Transverse colon (tissue), 4 donors: ENCODE results near the gene CDH22. TPM values are rescaled to one million over a fixed set of nuclear protein-coding genes. Genes with fewer than 3 reads are reported as not detected.

Source experiments
- DNase-seq: peaks from one replicate; pipeline ENCODE4 v3.0.0-alpha.2; 2019
- H3K27ac ChIP-seq, 4 donors: fragments of 200-600 bp; sonication (generic); 2 replicates each; pipeline ENCODE4 v1.5.1; 2016 to 2018; ENCODE audit warnings: inconsistent platforms in 4 of 4
- H3K27me3 ChIP-seq: fragments of 200-600 bp; sonication (generic); 2 replicates; pipeline ENCODE4 v1.5.1; 2017; ENCODE audit warnings: inconsistent platforms
- H3K36me3 ChIP-seq, 4 donors: fragments of 200-600 bp; sonication (generic); 2 replicates each; pipeline ENCODE4 v1.5.1; 2017 to 2019; ENCODE audit warnings: inconsistent platforms in 4 of 4
- H3K4me1 ChIP-seq, 4 donors: fragments of 200-600 bp; sonication (generic); 2 replicates each; pipeline ENCODE4 v1.5.1; 2017 to 2020; ENCODE audit warnings: inconsistent platforms in 4 of 4
- H3K4me3 ChIP-seq, 4 donors: fragments of 200-600 bp; sonication (generic); 1 replicate in 1 of 4; 2 replicates in 3 of 4; pipeline versions ENCODE4 v1.5.1 to v1.6.1; 2017 to 2019; ENCODE audit warnings: inconsistent platforms in 4 of 4
- H3K9me3 ChIP-seq, 2 donors: fragments of 200-600 bp; sonication (generic); 2 replicates each; pipeline ENCODE4 v1.5.1; 2017 to 2019; ENCODE audit warnings: inconsistent platforms in 2 of 2
- EP300 ChIP-seq: sonication (generic); formaldehyde crosslinking; IDR thresholded peaks from one replicate; pipeline ENCODE4 v1.6.1; 2017; ENCODE audit warnings: antibody characterized with exemption, low read depth
- POLR2A ChIP-seq: fragments of 450-650 bp; IDR thresholded peaks from one replicate; pipeline ENCODE4 v1.6.1; 2016; ENCODE audit warnings: antibody characterized with exemption, mild to moderate bottlenecking, moderate library complexity
- POLR2AphosphoS5 ChIP-seq, 3 donors: sonication (generic); formaldehyde crosslinking; IDR thresholded peaks; one replicate each; pipeline ENCODE4 v1.6.1; 2016; ENCODE audit warnings: antibody characterized with exemption in 3 of 3
- WGBS, 2 donors: methylation state at CpG; one replicate each; pipeline ENCODE4 v1.1.5; 2018; ENCODE audit warnings: low coverage in 1 of 2; 5-methylcytosine and 5-hydroxymethylcytosine counted together
- in situ Hi-C, 4 donors: fragments of 200-750 bp; cut with MboI; loops; one replicate each; pipeline versions ENCODE4 v1.15.0 to v1.15.1; 2017; ENCODE audit warnings: low sequenced_read_pairs in 3 of 4, low pct_ligation_motif_present in 1 of 4, low pct_unique_long_range_greater_than_20kb in 1 of 4
- intact Hi-C: fragments of 100-400 bp; cut with DNase I; formaldehyde crosslinking; loops from one replicate; pipeline ENCODE4 v1.15.1; 2023; ENCODE audit warnings: low total_unique reads
- total RNA-seq, 4 donors: library from RNA; depleted of rRNA; stranded (reverse); fragments of >200 nt; gene quantifications; one replicate each; pipeline ENCODE4 v1.1.0, GENCODE V29; 2016
- TF ChIP-seq, protein P1 (sequence below), 5 experiments: fragments of 200-600 bp in 3 of 5; fragments of 450-650 bp in 2 of 5; sonication (generic) in 3 of 5; IDR thresholded peaks; 1 replicate in 2 of 5; 2 replicates in 3 of 5; pipeline ENCODE4 v1.5.1; 2016 to 2017; ENCODE audit warnings: antibody characterized with exemption in 5 of 5, inconsistent platforms in 3 of 5, mild to moderate bottlenecking in 2 of 5, moderate library complexity in 1 of 5

Gene CDH22
- total RNA-seq, 4 donors from 2014 or later, result not detected

DNA sequence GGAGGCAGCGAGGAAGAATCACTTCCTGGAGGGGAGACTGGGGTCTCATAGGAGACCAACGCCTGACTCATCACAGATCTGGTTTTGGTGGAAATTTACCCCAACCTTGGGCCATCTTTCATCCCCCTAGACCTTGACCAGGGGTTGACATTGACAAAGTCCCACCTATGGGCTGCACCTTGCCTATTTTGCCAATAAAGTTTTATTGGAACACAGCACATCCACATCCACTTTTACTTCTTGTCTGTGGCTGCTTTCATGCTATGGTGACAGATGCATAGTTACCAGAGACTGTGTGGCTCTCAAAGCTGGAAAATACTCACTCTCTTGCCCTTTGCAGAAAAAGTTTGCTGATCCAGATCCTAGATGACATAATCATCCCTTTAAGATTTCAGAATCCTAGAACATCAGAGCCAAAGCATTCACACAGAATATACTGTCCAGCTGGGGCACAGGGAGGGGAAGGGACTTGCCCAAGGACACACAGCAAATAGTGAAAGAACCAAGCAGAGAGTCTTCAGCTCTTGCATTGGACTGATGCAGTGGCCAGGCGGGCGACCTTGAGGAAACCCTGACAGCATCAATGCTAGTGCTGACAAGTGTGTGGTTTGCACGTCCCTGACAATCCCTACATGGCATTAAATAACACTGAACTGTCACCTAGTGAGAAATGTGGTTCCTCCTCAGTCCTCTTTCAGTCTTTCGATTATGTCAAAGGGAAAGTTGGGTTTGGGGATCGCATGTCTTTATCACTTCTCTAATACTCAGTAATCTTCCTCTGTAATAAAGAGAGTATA lies 149.0 kb downstream of the CDH22 start:
- no peaks in the 10 kb centered on the region for H3K4me1 ChIP-seq
- no peaks in the 10 kb centered on the region for H3K9me3 ChIP-seq
- TF ChIP-seq, protein P1, sequence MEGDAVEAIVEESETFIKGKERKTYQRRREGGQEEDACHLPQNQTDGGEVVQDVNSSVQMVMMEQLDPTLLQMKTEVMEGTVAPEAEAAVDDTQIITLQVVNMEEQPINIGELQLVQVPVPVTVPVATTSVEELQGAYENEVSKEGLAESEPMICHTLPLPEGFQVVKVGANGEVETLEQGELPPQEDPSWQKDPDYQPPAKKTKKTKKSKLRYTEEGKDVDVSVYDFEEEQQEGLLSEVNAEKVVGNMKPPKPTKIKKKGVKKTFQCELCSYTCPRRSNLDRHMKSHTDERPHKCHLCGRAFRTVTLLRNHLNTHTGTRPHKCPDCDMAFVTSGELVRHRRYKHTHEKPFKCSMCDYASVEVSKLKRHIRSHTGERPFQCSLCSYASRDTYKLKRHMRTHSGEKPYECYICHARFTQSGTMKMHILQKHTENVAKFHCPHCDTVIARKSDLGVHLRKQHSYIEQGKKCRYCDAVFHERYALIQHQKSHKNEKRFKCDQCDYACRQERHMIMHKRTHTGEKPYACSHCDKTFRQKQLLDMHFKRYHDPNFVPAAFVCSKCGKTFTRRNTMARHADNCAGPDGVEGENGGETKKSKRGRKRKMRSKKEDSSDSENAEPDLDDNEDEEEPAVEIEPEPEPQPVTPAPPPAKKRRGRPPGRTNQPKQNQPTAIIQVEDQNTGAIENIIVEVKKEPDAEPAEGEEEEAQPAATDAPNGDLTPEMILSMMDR (IDR thresholded peaks at IDR 0.05), result no peak
- no peak for TF ChIP-seq POLR2AphosphoS5 (IDR thresholded peaks at IDR 0.05)
- no peak for TF ChIP-seq EP300
- TF ChIP-seq POLR2A, result no peak
- H3K27ac ChIP-seq, result no peak overlapping the region
- in situ Hi-C loops, result no loop called here
- H3K36me3 ChIP-seq, result no peaks in the 10 kb centered on the region
- H3K4me3 ChIP-seq, result no peak overlapping the region
- intact Hi-C loops, result no loop called here
- H3K27me3 ChIP-seq, result peaks cover 28% of the 10 kb centered on the region
- no peak for DNase-seq
- WGBS, 2 donors, result 51 to 60% methylated on average over 1 to 7 of the region's 7 CpGs

DNA sequence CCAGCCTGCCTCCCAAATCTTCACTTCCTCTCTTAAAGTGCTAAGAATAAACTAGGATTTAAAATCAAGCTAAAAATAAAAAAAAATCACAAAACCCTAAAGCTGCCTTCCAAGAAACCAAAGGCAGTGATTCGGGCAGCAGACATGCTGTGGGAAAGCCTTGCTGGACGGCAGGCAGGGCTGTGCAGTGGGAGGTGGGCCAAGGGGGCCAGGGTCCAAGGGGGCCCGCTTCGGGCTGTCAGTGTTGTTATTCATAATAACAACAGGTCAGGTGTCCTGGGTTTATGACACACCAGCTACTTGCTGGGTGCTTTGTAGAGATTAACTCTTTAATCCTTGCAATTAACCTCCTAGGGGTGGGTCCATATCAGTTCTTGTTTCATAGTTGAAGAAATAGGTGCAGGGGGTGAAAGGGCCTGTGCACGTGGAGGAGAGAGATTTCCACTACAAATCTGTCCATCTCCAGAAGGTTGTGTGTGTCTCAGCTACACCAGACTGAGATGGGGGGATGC lies 149.8 kb downstream of the CDH22 start:
- WGBS, 2 donors, result 13 to 27% methylated on average over 4 to 5 of the region's 5 CpGs
- TF ChIP-seq POLR2AphosphoS5 (IDR thresholded peaks at IDR 0.05) (no peak), POLR2A (no peak), EP300 (no peak)
- TF ChIP-seq, protein P1 (IDR thresholded peaks at IDR 0.05), result no peak
- H3K27ac ChIP-seq, result no peak overlapping the region
- no peak for DNase-seq
- H3K36me3 ChIP-seq, result no peaks in the 10 kb centered on the region
- no peak overlapping the region for H3K4me3 ChIP-seq
- in situ Hi-C loops, result no loop called here
- H3K9me3 ChIP-seq, result no peaks in the 10 kb centered on the region
- H3K4me1 ChIP-seq, result no peaks in the 10 kb centered on the region
- intact Hi-C loops, result no loop called here
- H3K27me3 ChIP-seq, result peaks cover 28% of the 10 kb centered on the region

DNA sequence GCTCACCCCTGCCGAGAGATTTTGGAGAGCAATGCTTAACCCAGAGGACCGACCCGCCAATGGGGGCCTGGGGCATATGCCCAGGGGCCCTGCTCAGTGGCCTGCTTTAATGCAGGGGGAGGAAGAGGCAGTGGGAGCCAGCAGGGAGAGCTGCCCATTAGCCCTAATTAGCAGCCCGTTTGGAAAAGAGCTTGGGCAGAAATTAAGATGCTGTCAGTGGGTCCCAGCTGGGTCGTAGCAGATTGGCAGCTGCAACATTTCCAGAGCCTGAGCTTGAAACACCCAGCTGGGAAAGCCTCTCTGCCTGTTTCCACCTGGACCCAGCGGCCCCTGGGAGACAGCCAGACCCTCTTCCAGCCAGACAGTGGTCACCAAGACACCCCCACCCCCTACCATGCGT lies 150.7 kb downstream of the CDH22 start:
- H3K4me3 ChIP-seq, result no peak overlapping the region
- H3K27ac ChIP-seq, result no peak overlapping the region
- H3K36me3 ChIP-seq, result no peaks in the 10 kb centered on the region
- H3K27me3 ChIP-seq, result peaks cover 32% of the 10 kb centered on the region
- in situ Hi-C loops (no loop called here), intact Hi-C loops (no loop called here)
- DNase-seq, result no peak
- no peaks in the 10 kb centered on the region for H3K9me3 ChIP-seq
- TF ChIP-seq EP300 (no peak), POLR2A (no peak), POLR2AphosphoS5 (IDR thresholded peaks at IDR 0.05) (no peak)
- TF ChIP-seq, protein P1 (IDR thresholded peaks at IDR 0.05), result no peak
- H3K4me1 ChIP-seq, result no peaks in the 10 kb centered on the region
- 51 to 60% methylated on average over 1 to 7 of the region's 7 CpGs for WGBS, 2 donors

DNA sequence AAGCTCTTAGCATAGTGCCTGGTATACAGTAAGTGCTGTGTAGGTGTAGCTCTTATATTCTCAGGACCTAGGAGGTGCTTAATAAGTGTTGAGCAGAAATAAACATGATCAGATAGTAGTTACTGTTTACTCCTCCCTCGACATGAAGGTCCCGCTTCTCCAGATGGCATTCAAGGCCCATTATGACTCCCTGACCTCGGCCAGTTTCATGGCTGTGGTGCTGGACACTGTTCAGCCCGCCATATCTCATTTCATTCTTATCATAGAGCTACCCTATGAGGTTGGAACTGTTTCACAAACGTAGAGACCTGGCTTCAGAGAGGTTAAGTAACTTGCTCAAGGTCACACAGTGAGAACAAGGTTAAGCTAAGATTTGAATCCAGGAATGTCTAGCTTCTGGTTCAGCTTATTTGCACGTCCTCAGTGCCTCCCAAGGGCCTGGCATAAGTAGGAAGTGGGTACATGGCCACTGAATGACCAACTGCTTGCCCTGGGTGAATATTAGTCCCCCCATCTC lies 151.2 kb downstream of the CDH22 start:
- peaks cover 32% of the 10 kb centered on the region for H3K27me3 ChIP-seq
- intact Hi-C loops, result no loop called here
- no peak overlapping the region for H3K27ac ChIP-seq
- no peaks in the 10 kb centered on the region for H3K36me3 ChIP-seq
- 57 to 61% methylated on average over 1 to 6 of the region's 6 CpGs for WGBS, 2 donors
- in situ Hi-C loops, result no loop called here
- no peak for DNase-seq
- H3K4me3 ChIP-seq, result no peak overlapping the region
- no peaks in the 10 kb centered on the region for H3K9me3 ChIP-seq
- H3K4me1 ChIP-seq, result no peaks in the 10 kb centered on the region
- TF ChIP-seq POLR2A (no peak), EP300 (no peak), POLR2AphosphoS5 (IDR thresholded peaks at IDR 0.05) (no peak)
- TF ChIP-seq, protein P1 (IDR thresholded peaks at IDR 0.05), result no peak
